Hematopoietic multipotent progenitor cell treated with erythropoietin and hydrocortisone succinate and interleukin-3 and kit ligand, for 4 days (in vitro differentiated cells): ENCODE data around the gene KCTD12.

Experiments used
- DNase-seq: peaks from one replicate; pipeline ENCODE4 v3.0.0-alpha.2; 2015

The KCTD12 gene

DNA sequence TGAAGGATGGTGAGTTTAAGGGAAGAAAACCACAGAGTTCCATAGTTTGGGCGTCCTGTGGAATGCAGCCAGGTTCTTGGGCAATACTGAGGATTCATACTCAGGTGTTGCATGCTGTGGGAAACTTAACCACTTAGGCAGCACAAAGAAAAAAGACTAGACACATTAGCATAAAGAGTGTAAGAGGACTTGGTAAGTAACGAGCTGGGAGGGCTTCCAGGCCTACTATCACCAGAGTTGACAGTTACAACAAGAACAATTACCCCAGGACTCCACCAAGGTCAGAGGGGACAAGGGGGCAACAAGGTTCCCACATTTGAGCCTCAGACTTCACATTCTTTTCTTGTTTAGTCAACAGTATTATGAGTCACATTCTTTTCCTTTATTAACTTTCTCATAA lies 33.2 kb downstream of the KCTD12 start:
- DNase-seq = no peak

GRCh38 chr13:76851961-76852360 lies 34.2 kb downstream of the KCTD12 start:
- DNase-seq = no peak

DNA sequence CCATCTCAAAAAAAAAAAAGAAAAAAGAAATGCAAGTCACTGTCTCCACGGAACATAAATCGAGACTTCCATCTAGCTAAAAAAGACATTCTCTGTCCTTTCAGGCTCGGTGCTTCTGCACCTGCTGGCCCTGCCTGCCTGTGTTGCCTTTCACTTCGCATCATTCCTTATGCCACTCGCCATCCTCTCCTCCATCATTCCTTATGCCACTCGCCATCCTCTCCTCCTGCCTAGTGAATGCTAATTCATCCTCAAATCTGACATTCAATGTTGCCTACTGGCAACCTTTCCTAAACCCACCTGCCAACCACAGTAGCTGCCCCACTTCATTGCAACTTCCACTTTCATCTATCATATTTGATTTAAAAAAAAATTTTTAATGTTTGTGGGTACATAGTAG lies 36.7 kb downstream of the KCTD12 start:
- DNase-seq = no peak

GRCh38 chr13:76848596-76848995 lies 37.6 kb downstream of the KCTD12 start:
- peak; percentile 41 for DNase-seq

DNA sequence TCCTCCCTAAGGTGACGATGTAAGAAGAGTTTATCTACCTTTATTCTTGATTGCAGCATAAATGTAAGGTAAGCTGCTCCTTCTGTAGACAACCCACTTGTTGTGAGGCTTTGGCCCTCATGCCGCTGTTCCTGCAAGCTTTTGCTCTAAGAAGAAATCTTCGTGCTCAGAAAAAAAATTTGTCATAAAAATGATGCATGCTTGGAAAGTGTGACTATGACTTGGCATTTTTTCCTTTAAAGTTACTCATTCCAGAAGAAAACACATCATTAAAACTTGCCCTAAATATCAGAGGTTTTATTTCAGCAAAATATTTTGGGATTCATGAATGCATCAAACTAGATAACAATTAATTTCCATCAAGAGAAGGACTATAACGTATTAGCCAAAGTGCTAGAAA lies 39.8 kb downstream of the KCTD12 start:
- DNase-seq = no peak

GRCh38 chr13:76845865-76846264 lies 40.3 kb downstream of the KCTD12 start:
- no peak for DNase-seq

DNA sequence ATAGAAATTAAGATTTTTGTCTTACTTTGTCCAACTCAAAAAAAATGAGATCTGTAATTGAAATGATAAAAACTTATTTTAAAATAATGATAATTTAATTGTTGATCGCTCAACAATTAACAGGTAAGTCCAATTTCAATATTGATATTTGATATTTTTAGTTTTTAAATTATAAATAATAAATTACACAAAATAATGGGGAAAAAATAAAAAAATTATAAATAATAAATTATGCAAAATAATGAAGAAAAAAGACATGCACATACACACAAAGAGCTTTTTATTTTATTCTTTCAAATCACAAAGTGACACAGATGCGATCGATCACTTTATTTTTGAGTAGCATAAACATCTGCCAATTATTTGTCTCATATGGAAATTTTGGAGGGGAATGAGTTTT lies 40.8 kb downstream of the KCTD12 start:
- DNase-seq = no peak

- DNase-seq = no peak
Observed at GRCh38 chr13:76837801-76838200, 48.4 kb downstream of the KCTD12 start.

- DNase-seq = no peak
Observed at GRCh38 chr13:76836311-76836710, 49.9 kb downstream of the KCTD12 start.

GRCh38 chr13:76833441-76833954 lies 52.7 kb downstream of the KCTD12 start:
- DNase-seq = no peak

GRCh38 chr13:76832258-76832988 lies 53.8 kb downstream of the KCTD12 start:
- no peak for DNase-seq

DNA sequence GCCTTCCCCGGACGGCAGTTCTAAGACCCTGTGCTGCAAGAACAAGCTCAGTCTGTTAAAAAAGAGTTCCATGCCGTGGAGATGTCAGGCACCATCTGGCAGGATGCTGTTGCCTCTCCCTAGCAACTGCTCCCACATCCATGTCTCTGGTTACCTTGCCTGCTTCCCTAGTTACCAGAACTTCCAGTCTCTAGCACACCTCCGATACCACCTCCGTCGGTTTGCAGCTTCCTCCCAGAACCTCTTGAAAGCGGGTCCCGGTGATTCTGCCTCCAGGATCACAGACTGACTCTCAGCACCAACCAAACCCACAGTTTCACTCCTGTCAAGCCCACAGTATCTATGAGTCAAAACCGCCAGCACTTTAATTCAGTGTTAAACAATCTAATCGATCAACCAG lies 55.4 kb downstream of the KCTD12 start:
- DNase-seq = no peak
